ENCODE data around the gene MLPH. TPM values are rescaled to one million over a fixed set of nuclear protein-coding genes. Genes with fewer than 3 reads are reported as not detected.

Gene MLPH
- total and polyA plus RNA-seq, 4 donors, result 2.3 to 10.1 (median 3.9) TPM

DNA sequence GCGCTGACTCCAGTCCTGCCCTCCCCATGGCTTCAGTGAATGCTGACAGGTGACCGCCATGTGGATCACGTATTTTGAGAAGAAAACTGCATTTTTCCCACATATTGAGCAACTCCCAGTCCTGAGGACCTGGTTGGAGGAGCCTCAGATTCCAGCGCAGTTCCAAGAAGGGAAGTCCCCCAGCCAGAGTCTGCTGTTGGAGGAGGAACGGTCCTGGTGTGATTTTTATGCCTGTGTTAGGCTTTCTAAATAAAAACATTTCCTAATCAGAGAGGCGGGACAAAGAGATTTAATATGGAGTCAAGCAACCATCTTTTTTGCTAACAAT, 40.7 kb upstream of the MLPH start:
- Histone ChIP-seq H3K27me3 (ENCODE audit: control insufficient read depth in 1 of 2, insufficient read depth in 2 of 2, low read length in 1 of 2) (no peaks in the 10 kb centered on the region), H3K27ac (ENCODE audit: low read depth in 1 of 2, low read length in 2 of 2) (no peak overlapping the region), H3K9me3 (ENCODE audit: control insufficient read depth, low read length) (no peaks in the 10 kb centered on the region), H3K4me3 (ENCODE audit: low read length in 2 of 2) (no peak overlapping the region), H3K4me1 (ENCODE audit: control insufficient read depth in 1 of 2, insufficient read depth in 2 of 2, low read length in 2 of 2) (peaks cover 0 to 2% of the 10 kb centered on the region in 2 donors), H3K36me3 (ENCODE audit: control insufficient read depth in 1 of 2, insufficient read depth in 2 of 2, low read length in 1 of 2) (no peaks in the 10 kb centered on the region)
- WGBS, 2 donors, result 95 to 98% methylated on average over 6 of the region's 6 CpGs
- intact Hi-C loops (cut with DNase I), result no loop called here
- ATAC-seq (ENCODE audit: low FRiP score) (no peak), DNase-seq (no peak)

DNA sequence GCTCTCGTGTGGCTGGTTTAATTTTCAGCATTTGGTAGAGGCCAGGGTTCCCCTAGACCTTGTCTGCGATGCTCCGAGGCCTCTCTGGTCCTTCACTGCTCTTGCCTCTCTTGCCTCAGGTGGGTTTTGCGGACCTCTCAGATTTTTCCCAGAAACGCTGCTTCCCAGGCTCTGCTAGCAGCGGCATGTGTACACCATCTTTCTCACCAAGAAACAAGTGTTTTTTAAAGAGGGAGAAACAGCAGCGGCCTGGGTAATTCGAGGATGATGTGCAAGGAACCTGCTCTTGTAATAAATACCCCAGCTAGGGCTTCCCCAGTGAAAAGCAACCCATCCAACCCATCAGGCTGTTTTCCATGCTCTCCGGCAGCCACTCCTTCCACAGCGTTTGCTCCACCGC, 39.6 kb upstream of the MLPH start:
- intact Hi-C loops (cut with DNase I), result no loop called here
- DNase-seq (no peak), ATAC-seq (ENCODE audit: low FRiP score) (no peak)
- no peak overlapping the region for H3K4me3 ChIP-seq (ENCODE audit: low read length in 2 of 2)
- H3K27ac ChIP-seq (ENCODE audit: low read depth in 1 of 2, low read length in 2 of 2), result no peak overlapping the region
- H3K9me3 ChIP-seq (ENCODE audit: control insufficient read depth, low read length), result no peaks in the 10 kb centered on the region
- H3K27me3 ChIP-seq (ENCODE audit: control insufficient read depth in 1 of 2, insufficient read depth in 2 of 2, low read length in 1 of 2), result no peaks in the 10 kb centered on the region
- peaks cover 0 to 2% of the 10 kb centered on the region in 2 donors for H3K4me1 ChIP-seq (ENCODE audit: control insufficient read depth in 1 of 2, insufficient read depth in 2 of 2, low read length in 2 of 2)
- H3K36me3 ChIP-seq (ENCODE audit: control insufficient read depth in 1 of 2, insufficient read depth in 2 of 2, low read length in 1 of 2), result no peaks in the 10 kb centered on the region
- 98% methylated on average over 11 of the region's 11 CpGs for WGBS, 2 donors

DNA sequence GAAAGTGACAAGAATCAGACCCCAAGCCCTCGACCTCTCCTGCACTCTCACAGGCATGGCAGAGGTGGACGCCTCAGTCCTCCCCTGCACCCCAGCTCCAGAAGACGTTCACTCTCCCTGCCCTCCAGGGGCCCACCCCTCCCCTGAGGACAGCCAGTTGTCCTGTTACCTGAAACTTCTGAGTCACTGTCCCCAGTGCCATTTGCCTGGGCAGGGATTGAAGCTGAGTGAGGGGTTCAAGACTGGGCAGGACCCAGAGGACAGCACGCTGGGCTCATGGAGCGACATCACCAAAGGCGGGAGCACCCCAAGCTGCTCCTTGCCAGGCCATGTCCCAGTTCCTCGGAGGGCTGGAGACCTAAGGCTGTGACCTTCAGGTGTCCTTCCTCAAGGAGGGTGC, 38.9 kb upstream of the MLPH start:
- no peaks in the 10 kb centered on the region for H3K36me3 ChIP-seq (ENCODE audit: control insufficient read depth in 1 of 2, insufficient read depth in 2 of 2, low read length in 1 of 2)
- intact Hi-C loops (cut with DNase I), result no loop called here
- H3K27me3 ChIP-seq (ENCODE audit: control insufficient read depth in 1 of 2, insufficient read depth in 2 of 2, low read length in 1 of 2), result no peaks in the 10 kb centered on the region
- WGBS, 2 donors, result 95 to 96% methylated on average over 7 of the region's 7 CpGs
- H3K4me3 ChIP-seq (ENCODE audit: low read length in 2 of 2), result no peak overlapping the region
- peaks cover 0 to 2% of the 10 kb centered on the region in 2 donors for H3K4me1 ChIP-seq (ENCODE audit: control insufficient read depth in 1 of 2, insufficient read depth in 2 of 2, low read length in 2 of 2)
- DNase-seq (no peak), ATAC-seq (ENCODE audit: low FRiP score) (no peak)
- no peak overlapping the region for H3K27ac ChIP-seq (ENCODE audit: low read depth in 1 of 2, low read length in 2 of 2)
- H3K9me3 ChIP-seq (ENCODE audit: control insufficient read depth, low read length), result no peaks in the 10 kb centered on the region

DNA sequence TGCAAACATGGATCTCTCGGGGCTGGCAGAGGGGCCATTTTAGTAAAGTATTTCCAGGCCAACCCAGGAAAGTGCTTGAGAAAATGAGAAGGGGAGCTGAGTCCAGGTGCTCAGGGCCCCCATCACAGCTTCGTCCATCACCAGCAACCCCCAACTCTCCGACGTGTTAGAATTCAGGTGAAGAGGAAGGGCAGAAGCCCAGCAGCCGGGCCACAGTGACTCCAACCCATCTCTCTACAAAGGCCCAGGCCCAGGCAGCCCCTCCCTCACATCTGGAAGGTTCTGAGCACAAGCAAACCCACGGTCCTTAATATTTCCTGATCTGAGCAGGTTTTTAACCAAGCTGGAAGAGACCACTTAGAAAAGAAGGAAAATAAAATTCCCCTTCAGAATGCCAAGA, 38.4 kb upstream of the MLPH start:
- intact Hi-C loops (cut with DNase I), result no loop called here
- H3K9me3 ChIP-seq (ENCODE audit: control insufficient read depth, low read length), result no peaks in the 10 kb centered on the region
- H3K27me3 ChIP-seq (ENCODE audit: control insufficient read depth in 1 of 2, insufficient read depth in 2 of 2, low read length in 1 of 2), result no peaks in the 10 kb centered on the region
- no peak overlapping the region for H3K4me3 ChIP-seq (ENCODE audit: low read length in 2 of 2)
- WGBS, 2 donors, result 87 to 90% methylated on average over 6 of the region's 6 CpGs
- ATAC-seq (ENCODE audit: low FRiP score) (no peak), DNase-seq (no peak)
- peaks cover 0 to 2% of the 10 kb centered on the region in 2 donors for H3K4me1 ChIP-seq (ENCODE audit: control insufficient read depth in 1 of 2, insufficient read depth in 2 of 2, low read length in 2 of 2)
- peak overlapping the region in 1 of 2 donors; percentile 46 for H3K27ac ChIP-seq (ENCODE audit: low read depth in 1 of 2, low read length in 2 of 2)
- H3K36me3 ChIP-seq (ENCODE audit: control insufficient read depth in 1 of 2, insufficient read depth in 2 of 2, low read length in 1 of 2), result no peaks in the 10 kb centered on the region

DNA sequence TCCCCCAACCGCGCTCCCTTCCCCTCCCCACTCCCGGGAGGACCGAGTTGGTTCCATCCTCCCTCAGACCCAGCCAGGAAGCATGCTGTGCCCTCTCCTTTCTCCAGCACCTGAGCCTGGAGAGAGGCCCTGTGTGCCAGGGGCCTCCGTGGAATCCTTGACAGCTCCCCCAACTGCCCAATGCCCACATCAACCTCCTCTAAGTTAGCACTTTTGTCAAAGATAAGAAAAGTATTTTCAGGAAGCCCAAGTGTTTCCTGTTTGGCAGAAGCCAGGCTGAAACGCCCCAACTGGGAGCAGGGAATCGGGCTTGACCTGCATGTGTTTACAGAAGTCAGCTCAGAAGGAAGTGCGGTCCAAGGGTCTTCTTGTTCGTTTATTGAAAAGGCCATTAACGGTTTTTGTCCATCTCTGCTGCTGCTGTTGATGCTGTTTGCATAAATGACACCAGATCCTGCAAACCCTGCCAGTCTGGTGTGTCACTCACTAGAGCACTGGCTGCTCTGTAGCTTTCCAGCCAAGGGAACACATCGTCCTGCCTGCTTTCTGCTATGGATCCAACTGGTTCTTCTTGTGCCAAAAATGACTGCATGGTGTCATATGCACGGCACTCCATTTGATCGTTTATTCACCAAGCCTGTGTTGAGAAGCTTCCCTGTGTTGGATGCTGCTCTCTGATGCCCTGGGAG, 37.7 kb upstream of the MLPH start:
- Histone ChIP-seq H3K27me3 (ENCODE audit: control insufficient read depth in 1 of 2, insufficient read depth in 2 of 2, low read length in 1 of 2) (no peaks in the 10 kb centered on the region), H3K27ac (ENCODE audit: low read depth in 1 of 2, low read length in 2 of 2) (peak overlapping the region; percentile 28 to 91), H3K36me3 (ENCODE audit: control insufficient read depth in 1 of 2, insufficient read depth in 2 of 2, low read length in 1 of 2) (no peaks in the 10 kb centered on the region), H3K4me3 (ENCODE audit: low read length in 2 of 2) (no peak overlapping the region), H3K9me3 (ENCODE audit: control insufficient read depth, low read length) (no peaks in the 10 kb centered on the region), H3K4me1 (ENCODE audit: control insufficient read depth in 1 of 2, insufficient read depth in 2 of 2, low read length in 2 of 2) (peaks cover 0 to 2% of the 10 kb centered on the region in 2 donors)
- peak; percentile 81 for ATAC-seq (ENCODE audit: low FRiP score)
- DNase-seq, result peak in 1 of 2 donors; percentile 81
- intact Hi-C loops (cut with DNase I), result no loop called here
- WGBS, 2 donors, result 12% methylated on average over 13 of the region's 13 CpGs

DNA sequence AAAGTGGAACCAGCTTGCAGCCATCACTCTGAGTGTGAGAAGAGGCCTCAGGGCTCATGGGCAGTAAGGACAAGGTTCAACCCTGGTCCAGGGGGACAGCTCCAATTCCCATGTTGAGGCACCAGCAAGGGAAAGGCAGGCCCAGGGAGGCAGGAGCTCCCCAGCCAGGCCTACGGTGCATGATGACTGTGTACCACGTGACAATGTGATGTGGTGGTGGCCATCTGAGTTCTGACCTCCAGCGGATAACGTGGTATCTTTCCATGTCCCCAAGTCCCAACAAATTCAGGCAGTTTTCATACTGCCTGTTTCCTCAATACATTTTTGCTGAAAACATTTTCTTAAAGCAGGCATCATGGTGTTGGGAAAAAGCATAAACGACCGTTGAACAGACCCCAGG, 36.9 kb upstream of the MLPH start:
- Histone ChIP-seq H3K27ac (ENCODE audit: low read depth in 1 of 2, low read length in 2 of 2) (peak overlapping the region in 1 of 2 donors; percentile 91), H3K9me3 (ENCODE audit: control insufficient read depth, low read length) (no peaks in the 10 kb centered on the region), H3K4me3 (ENCODE audit: low read length in 2 of 2) (no peak overlapping the region), H3K36me3 (ENCODE audit: control insufficient read depth in 1 of 2, insufficient read depth in 2 of 2, low read length in 1 of 2) (no peaks in the 10 kb centered on the region), H3K27me3 (ENCODE audit: control insufficient read depth in 1 of 2, insufficient read depth in 2 of 2, low read length in 1 of 2) (no peaks in the 10 kb centered on the region), H3K4me1 (ENCODE audit: control insufficient read depth in 1 of 2, insufficient read depth in 2 of 2, low read length in 2 of 2) (peaks cover 0 to 2% of the 10 kb centered on the region in 2 donors)
- intact Hi-C loops (cut with DNase I), result no loop called here
- 97 to 98% methylated on average over 6 of the region's 6 CpGs for WGBS, 2 donors
- DNase-seq (no peak), ATAC-seq (ENCODE audit: low FRiP score) (no peak)

DNA sequence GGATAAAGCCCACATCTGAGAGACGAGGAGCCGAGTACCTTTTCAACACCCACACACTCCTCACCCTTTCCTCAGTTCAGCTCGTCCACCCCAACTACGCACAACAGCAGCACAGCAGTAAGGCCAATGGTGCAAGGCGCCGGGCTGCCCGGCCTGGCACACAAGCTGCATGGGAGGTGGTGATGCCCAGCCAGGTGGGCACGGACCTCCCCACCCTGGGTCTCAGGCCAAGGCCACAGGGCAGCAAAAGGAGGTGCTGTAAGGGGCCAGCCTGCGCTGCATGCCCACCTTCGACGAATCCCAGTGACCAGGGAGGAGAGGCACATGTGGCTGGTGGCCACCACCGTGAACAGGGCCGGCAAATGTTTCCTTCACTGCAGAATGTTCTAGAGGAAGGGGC, 36.5 kb upstream of the MLPH start:
- Histone ChIP-seq H3K36me3 (ENCODE audit: control insufficient read depth in 1 of 2, insufficient read depth in 2 of 2, low read length in 1 of 2) (no peaks in the 10 kb centered on the region), H3K4me1 (ENCODE audit: control insufficient read depth in 1 of 2, insufficient read depth in 2 of 2, low read length in 2 of 2) (peaks cover 0 to 2% of the 10 kb centered on the region in 2 donors), H3K9me3 (ENCODE audit: control insufficient read depth, low read length) (no peaks in the 10 kb centered on the region), H3K27me3 (ENCODE audit: control insufficient read depth in 1 of 2, insufficient read depth in 2 of 2, low read length in 1 of 2) (no peaks in the 10 kb centered on the region), H3K4me3 (ENCODE audit: low read length in 2 of 2) (no peak overlapping the region), H3K27ac (ENCODE audit: low read depth in 1 of 2, low read length in 2 of 2) (no peak overlapping the region)
- 97 to 98% methylated on average over 13 of the region's 13 CpGs for WGBS, 2 donors
- intact Hi-C loops (cut with DNase I), result no loop called here
- DNase-seq (no peak), ATAC-seq (ENCODE audit: low FRiP score) (no peak)

DNA sequence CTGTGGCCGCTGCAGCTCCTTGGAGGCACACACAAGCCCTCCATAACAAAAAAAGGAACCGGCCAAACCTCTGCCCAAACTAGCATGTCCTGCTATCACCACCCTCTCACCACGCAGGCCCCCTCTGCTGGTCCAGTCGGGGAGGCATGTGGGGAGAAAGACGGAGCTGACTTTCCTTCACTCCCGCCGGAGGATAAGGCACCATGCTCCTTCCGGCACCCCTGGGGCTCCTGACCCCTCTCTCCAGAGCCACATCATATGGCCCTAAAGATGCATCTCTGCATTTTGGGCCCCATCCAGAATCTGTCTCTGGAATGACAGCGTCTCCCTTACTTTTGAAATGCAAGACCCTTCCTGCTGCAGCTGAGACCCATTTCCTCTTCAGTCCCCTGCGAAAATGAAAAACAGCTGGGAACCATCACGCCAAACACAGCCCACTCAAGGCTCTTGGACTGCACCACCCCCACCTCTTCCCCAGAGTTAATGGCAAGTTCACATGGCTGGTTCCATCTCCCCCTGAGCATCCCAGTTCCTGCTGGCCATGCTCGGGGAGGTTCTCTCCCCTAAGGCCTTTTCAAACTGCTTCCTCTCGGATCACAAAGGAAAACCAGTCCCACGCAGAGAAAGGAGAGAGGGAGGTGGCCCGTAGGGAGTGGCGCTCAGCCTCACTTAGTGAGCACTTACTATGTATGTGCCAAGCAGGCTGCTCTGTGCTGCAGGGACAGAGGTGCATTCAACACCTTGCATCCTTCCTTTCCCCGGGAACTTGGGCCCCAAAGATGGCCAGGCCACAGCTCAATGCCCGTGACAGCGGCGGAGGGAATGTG, 35.2 kb upstream of the MLPH start:
- ATAC-seq (ENCODE audit: low FRiP score) (no peak), DNase-seq (no peak)
- Histone ChIP-seq H3K9me3 (ENCODE audit: control insufficient read depth, low read length) (no peaks in the 10 kb centered on the region), H3K36me3 (ENCODE audit: control insufficient read depth in 1 of 2, insufficient read depth in 2 of 2, low read length in 1 of 2) (no peaks in the 10 kb centered on the region), H3K4me1 (ENCODE audit: control insufficient read depth in 1 of 2, insufficient read depth in 2 of 2, low read length in 2 of 2) (peaks cover 0 to 2% of the 10 kb centered on the region in 2 donors), H3K4me3 (ENCODE audit: low read length in 2 of 2) (no peak overlapping the region), H3K27ac (ENCODE audit: low read depth in 1 of 2, low read length in 2 of 2) (no peak overlapping the region), H3K27me3 (ENCODE audit: control insufficient read depth in 1 of 2, insufficient read depth in 2 of 2, low read length in 1 of 2) (no peaks in the 10 kb centered on the region)
- 93 to 95% methylated on average over 20 of the region's 20 CpGs for WGBS, 2 donors
- intact Hi-C loops (cut with DNase I), result no loop called here

DNA sequence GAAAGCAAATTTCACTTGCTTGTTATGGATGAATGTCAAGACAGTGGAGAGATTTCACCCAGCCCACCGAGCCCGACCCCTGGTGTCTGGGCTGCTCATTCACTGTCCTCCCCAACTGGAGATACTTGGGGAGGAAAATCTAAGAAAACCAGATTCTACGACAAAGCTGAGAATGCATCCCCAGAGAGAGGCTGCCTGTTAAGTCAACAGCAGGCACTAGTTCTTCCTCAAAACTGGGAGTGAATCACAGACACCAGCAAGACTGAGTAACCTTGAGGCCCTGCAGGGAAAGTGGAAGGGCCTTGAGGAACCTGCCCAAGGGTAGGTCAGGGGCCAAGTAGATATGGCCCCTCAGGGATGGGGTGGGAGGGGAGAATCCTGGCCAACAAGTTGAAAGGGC, 34.2 kb upstream of the MLPH start:
- 95 to 97% methylated on average over 3 of the region's 3 CpGs for WGBS, 2 donors
- ATAC-seq (ENCODE audit: low FRiP score) (no peak), DNase-seq (no peak)
- no peaks in the 10 kb centered on the region for H3K36me3 ChIP-seq (ENCODE audit: control insufficient read depth in 1 of 2, insufficient read depth in 2 of 2, low read length in 1 of 2)
- H3K9me3 ChIP-seq (ENCODE audit: control insufficient read depth, low read length), result no peaks in the 10 kb centered on the region
- no peak overlapping the region for H3K4me3 ChIP-seq (ENCODE audit: low read length in 2 of 2)
- intact Hi-C loops (cut with DNase I), result no loop called here
- H3K4me1 ChIP-seq (ENCODE audit: control insufficient read depth in 1 of 2, insufficient read depth in 2 of 2, low read length in 2 of 2), result peaks cover 0 to 2% of the 10 kb centered on the region in 2 donors
- no peaks in the 10 kb centered on the region for H3K27me3 ChIP-seq (ENCODE audit: control insufficient read depth in 1 of 2, insufficient read depth in 2 of 2, low read length in 1 of 2)
- H3K27ac ChIP-seq (ENCODE audit: low read depth in 1 of 2, low read length in 2 of 2), result no peak overlapping the region
